ENCODE results near the gene TASP1. TPM values are rescaled to one million over a fixed set of nuclear protein-coding genes. Genes with fewer than 3 reads are reported as not detected.

Gene TASP1
- total RNA-seq, 1 donor from 2014 or later: 22.4 TPM

DNA sequence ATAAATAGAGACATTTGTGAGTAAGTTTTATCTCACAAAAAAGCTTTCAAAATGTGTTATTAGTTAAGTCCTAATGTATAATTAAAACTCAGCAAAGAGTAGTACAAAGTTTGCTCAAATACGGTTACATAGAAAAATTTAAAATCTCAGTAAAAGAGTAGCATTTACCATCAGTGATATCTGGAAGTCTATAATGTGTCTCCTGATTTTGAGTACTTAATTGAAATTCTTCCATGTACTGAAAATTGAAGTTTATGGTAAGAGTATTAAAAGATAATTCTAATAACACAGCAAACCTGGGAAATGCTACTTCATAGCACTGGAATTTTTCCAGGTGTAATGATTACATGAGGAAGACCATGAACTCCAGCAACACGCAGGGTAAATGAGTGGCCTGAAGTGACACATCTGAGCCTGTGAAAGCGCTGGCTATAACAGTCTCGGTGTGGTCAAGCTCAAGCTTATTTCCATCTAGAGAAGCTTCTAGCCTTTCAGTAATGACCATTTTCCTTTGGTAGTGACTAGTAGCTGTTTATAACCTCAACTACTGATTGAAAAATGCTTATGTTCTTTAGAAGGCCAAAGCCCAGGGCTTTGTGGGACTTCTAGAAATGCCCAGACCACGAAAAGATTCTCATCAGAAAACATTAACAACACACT lies 214.4 kb downstream of the TASP1 start:
- no peaks in the 10 kb centered on the region for H3K9me3 Mint-ChIP-seq (ENCODE audit: low read depth)
- no peaks in the 10 kb centered on the region for H3K36me3 Mint-ChIP-seq (ENCODE audit: insufficient read depth)
- no peaks in the 10 kb centered on the region for H3K27me3 Mint-ChIP-seq
- no peak for DNase-seq (ENCODE audit: low spot score, unreplicated experiment)
- H3K27ac Mint-ChIP-seq: no peak overlapping the region
- H3K4me1 Mint-ChIP-seq (ENCODE audit: low read depth): peaks cover 8% of the 10 kb centered on the region
- no peak for TF ChIP-seq CTCF (IDR thresholded peaks at IDR 0.05; ENCODE audit: unreplicated experiment)
- H3K4me3 Mint-ChIP-seq (ENCODE audit: low read depth): no peak overlapping the region

GRCh38 chr20:13423472-13424173 lies 215.1 kb downstream of the TASP1 start:
- Mint-ChIP-seq H3K27me3 (no peaks in the 10 kb centered on the region), H3K4me1 (ENCODE audit: low read depth) (peaks cover 8% of the 10 kb centered on the region), H3K4me3 (ENCODE audit: low read depth) (no peak overlapping the region), H3K36me3 (ENCODE audit: insufficient read depth) (no peaks in the 10 kb centered on the region), H3K27ac (no peak overlapping the region), H3K9me3 (ENCODE audit: low read depth) (no peaks in the 10 kb centered on the region)
- no peak for DNase-seq (ENCODE audit: low spot score, unreplicated experiment)
- TF ChIP-seq CTCF (IDR thresholded peaks at IDR 0.05; ENCODE audit: unreplicated experiment): no peak

- Mint-ChIP-seq H3K27ac (no peak overlapping the region), H3K36me3 (ENCODE audit: insufficient read depth) (no peaks in the 10 kb centered on the region), H3K4me3 (ENCODE audit: low read depth) (no peak overlapping the region), H3K4me1 (ENCODE audit: low read depth) (peaks cover 8% of the 10 kb centered on the region), H3K9me3 (ENCODE audit: low read depth) (no peaks in the 10 kb centered on the region), H3K27me3 (no peaks in the 10 kb centered on the region)
- no peak for TF ChIP-seq CTCF (IDR thresholded peaks at IDR 0.05; ENCODE audit: unreplicated experiment)
- no peak for DNase-seq (ENCODE audit: low spot score, unreplicated experiment)
Observed at GRCh38 chr20:13422637-13423036, 216.1 kb downstream of the TASP1 start.

- Mint-ChIP-seq H3K27ac (no peak overlapping the region), H3K4me1 (ENCODE audit: low read depth) (peaks cover 8% of the 10 kb centered on the region), H3K27me3 (no peaks in the 10 kb centered on the region), H3K4me3 (ENCODE audit: low read depth) (no peak overlapping the region), H3K36me3 (ENCODE audit: insufficient read depth) (peaks cover 3% of the 10 kb centered on the region), H3K9me3 (ENCODE audit: low read depth) (no peaks in the 10 kb centered on the region)
- DNase-seq (ENCODE audit: low spot score, unreplicated experiment): no peak
- TF ChIP-seq CTCF (IDR thresholded peaks at IDR 0.05; ENCODE audit: unreplicated experiment): no peak
Observed at GRCh38 chr20:13420625-13421024, 218.1 kb downstream of the TASP1 start.

DNA sequence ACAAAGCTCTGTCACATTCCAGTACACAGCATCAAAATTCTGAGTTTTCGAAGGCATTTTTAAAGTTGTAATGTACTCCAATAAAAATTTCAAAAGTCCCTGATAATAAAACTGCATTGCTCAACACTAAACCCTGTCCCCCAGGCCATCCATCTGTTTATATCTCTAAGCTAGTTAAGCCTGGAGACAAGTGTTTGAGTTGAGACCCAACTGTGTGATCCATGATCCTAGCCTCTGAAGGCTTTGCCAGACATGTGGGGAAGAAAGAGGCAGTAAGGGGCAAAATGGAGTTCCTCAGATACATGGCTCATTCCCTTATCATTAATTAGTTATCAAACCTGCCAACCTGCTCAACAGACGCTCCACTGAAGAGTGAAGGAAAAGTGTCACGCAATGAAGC lies 219.3 kb downstream of the TASP1 start:
- Mint-ChIP-seq H3K9me3 (ENCODE audit: low read depth) (no peaks in the 10 kb centered on the region), H3K27me3 (no peaks in the 10 kb centered on the region), H3K36me3 (ENCODE audit: insufficient read depth) (peaks cover 3% of the 10 kb centered on the region), H3K4me1 (ENCODE audit: low read depth) (peaks cover 8% of the 10 kb centered on the region), H3K27ac (no peak overlapping the region), H3K4me3 (ENCODE audit: low read depth) (no peak overlapping the region)
- DNase-seq (ENCODE audit: low spot score, unreplicated experiment): no peak
- no peak for TF ChIP-seq CTCF (IDR thresholded peaks at IDR 0.05; ENCODE audit: unreplicated experiment)

Measured in progenitor cell of endocrine pancreas (in vitro differentiated cells).